CD4-positive, alpha-beta memory T cell (primary cell): Measurements from ENCODE around the gene PIK3CB. TPM values are rescaled to one million over a fixed set of nuclear protein-coding genes. Genes with fewer than 3 reads are reported as not detected.

Experiments used
- CTCF ChIA-PET: fragments of 350-600 bp; sonication (Branson Sonifier 250); formaldehyde crosslinking; loops from one replicate; lab custom pipeline; 2021; ENCODE audit warnings: inconsistent platforms; ENCODE audit not compliant: partially characterized antibody; lab: Charles Lee
- POLR2A ChIA-PET: fragments of 350-600 bp; sonication (Branson Sonifier 250); formaldehyde crosslinking; loops from one replicate; lab custom pipeline; 2021; ENCODE audit not compliant: partially characterized antibody; lab: Charles Lee
- DNase-seq, 5 donors: peaks; one replicate each; pipeline versions ENCODE4 v3.0.0 to v3.0.0-alpha.2; 2020 to 2022; ENCODE audit warnings: mixed read lengths in 1 of 5
- H3K27ac ChIP-seq: one replicate; pipeline ENCODE4 v1.7.0; 2013; ENCODE audit warnings: low read depth, low read length
- H3K27me3 ChIP-seq: 2 replicates; pipeline ENCODE4 v1.7.0; 2013; ENCODE audit warnings: mild to moderate bottlenecking, low read length, moderate library complexity; ENCODE audit not compliant: insufficient read depth
- H3K36me3 ChIP-seq: 2 replicates; pipeline ENCODE4 v1.7.0; 2013; ENCODE audit warnings: mild to moderate bottlenecking, low read length, moderate library complexity; ENCODE audit not compliant: insufficient read depth
- H3K4me1 ChIP-seq: 2 replicates; pipeline ENCODE4 v1.7.0; 2013; ENCODE audit warnings: mild to moderate bottlenecking, low read length, moderate library complexity; ENCODE audit not compliant: insufficient read depth
- H3K4me3 ChIP-seq, 2 donors: one replicate each; pipeline ENCODE4 v1.7.0; 2013; ENCODE audit warnings: low read length in 2 of 2, mild to moderate bottlenecking in 1 of 2
- H3K9me3 ChIP-seq, 2 donors: one replicate each; pipeline ENCODE4 v1.7.0; 2013; ENCODE audit warnings: low read length in 2 of 2, control low read depth in 1 of 2; ENCODE audit not compliant: control insufficient read depth in 1 of 2
- H3K27ac Mint-ChIP-seq, 7 donors: one replicate each; pipeline ENCODE4 v1.8.0; 2020 to 2021; ENCODE audit warnings: mixed read lengths in 7 of 7, mild to moderate bottlenecking in 6 of 7, inconsistent platforms in 3 of 7, moderate library complexity in 3 of 7
- H3K27me3 Mint-ChIP-seq, 2 donors: one replicate each; pipeline ENCODE4 v1.8.0; 2020 to 2021; ENCODE audit warnings: mixed read lengths in 2 of 2
- H3K36me3 Mint-ChIP-seq, 2 donors: one replicate each; pipeline ENCODE4 v1.8.0; 2020 to 2021; ENCODE audit warnings: mixed read lengths in 2 of 2, inconsistent platforms in 1 of 2, mild to moderate bottlenecking in 1 of 2
- H3K4me1 Mint-ChIP-seq, 4 donors: one replicate each; pipeline ENCODE4 v1.8.0; 2020 to 2021; ENCODE audit warnings: mixed read lengths in 4 of 4, mild to moderate bottlenecking in 1 of 4
- H3K4me3 Mint-ChIP-seq, 8 donors: one replicate each; pipeline ENCODE4 v1.8.0; 2020 to 2021; ENCODE audit warnings: mixed read lengths in 8 of 8, mild to moderate bottlenecking in 7 of 8, moderate library complexity in 6 of 8, inconsistent platforms in 3 of 8
- H3K9me3 Mint-ChIP-seq, 8 donors: one replicate each; pipeline ENCODE4 v1.8.0; 2020 to 2021; ENCODE audit warnings: mixed read lengths in 8 of 8, mild to moderate bottlenecking in 5 of 8, inconsistent platforms in 3 of 8, moderate library complexity in 1 of 8
- intact Hi-C: fragments of 100-400 bp; cut with micrococcal nuclease; formaldehyde crosslinking; loops from one replicate; pipeline ENCODE4 v1.15.1; 2023
- polyA plus RNA-seq, 2 donors: library from polyadenylated mRNA; unstranded; fragments of 300-500 nt; fragmentation: Illumina TruSeq; gene quantifications; one replicate each; pipeline ENCODE4 v1.2.3, GENCODE V29; 2021
- total RNA-seq, 2 experiments: library from RNA; stranded (reverse); gene quantifications; one replicate each; pipeline ENCODE4 v1.2.3, GENCODE V29; 2021

Gene PIK3CB
- total and polyA plus RNA-seq, 4 experiments from 2014 or later: 14.4 to 52.1 (median 34.4) TPM

DNA sequence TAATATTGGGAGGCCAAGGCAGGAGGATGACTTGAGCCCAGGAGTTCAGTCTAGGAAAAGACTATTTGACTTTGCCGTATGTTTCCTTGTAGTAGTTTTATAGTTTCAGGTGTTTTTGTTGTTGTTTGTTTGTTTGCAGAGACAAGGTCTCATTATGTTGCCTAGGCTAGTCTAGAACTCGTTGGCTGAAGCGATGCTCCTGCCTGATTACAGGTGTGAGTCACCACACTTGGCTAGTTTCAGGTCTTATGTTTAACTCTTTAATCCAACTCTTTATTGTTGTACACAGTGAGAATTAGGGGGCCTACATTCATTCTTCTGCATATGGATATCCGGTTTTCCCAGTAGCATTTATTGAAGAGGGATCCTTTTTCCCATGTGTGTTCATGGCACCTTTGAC, 194.2 kb downstream of the PIK3CB start:
- POLR2A ChIA-PET: no interaction called here
- no peak overlapping the region for H3K27ac ChIP-seq
- Mint-ChIP-seq H3K4me3 (no peak overlapping the region), H3K27ac (no peak overlapping the region), H3K4me1 (no peaks in the 10 kb centered on the region), H3K9me3 (peaks cover 7 to 71% (median 54%) of the 10 kb centered on the region in 8 donors), H3K36me3 (peaks cover 8 to 17% of the 10 kb centered on the region in 2 donors), H3K27me3 (no peaks in the 10 kb centered on the region)
- CTCF ChIA-PET: no interaction called here
- H3K4me3 ChIP-seq: no peak overlapping the region
- no peaks in the 10 kb centered on the region for H3K27me3 ChIP-seq
- peaks cover 6 to 8% of the 10 kb centered on the region in 2 donors for H3K9me3 ChIP-seq
- no peaks in the 10 kb centered on the region for H3K4me1 ChIP-seq
- intact Hi-C loops: no loop called here
- H3K36me3 ChIP-seq: no peaks in the 10 kb centered on the region
- no peak for DNase-seq

DNA sequence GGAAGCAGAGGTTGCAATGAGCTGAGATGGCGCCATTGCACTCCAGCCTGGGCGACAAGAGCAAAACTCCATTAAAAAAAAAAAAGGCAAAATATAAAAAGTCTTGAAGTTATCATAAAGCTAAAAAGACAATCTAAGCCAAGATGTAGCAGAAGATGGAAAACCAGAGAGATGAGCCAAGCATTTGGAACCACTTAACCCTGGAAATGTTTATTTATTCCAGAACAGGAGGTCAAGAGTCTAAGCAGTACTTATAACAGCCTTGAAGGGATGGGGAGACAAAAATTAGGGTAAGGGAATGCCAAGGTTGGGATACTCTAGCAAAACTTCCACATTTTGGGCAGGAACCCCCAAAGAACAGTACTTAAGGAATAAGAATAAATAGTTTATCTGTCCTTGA, 196.1 kb downstream of the PIK3CB start:
- H3K27ac ChIP-seq: no peak overlapping the region
- no peak overlapping the region for H3K4me3 ChIP-seq
- H3K4me3 Mint-ChIP-seq: no peak overlapping the region
- ChIA-PET POLR2A (no interaction called here), CTCF (no interaction called here)
- H3K36me3 Mint-ChIP-seq: peaks cover 10 to 19% of the 10 kb centered on the region in 2 donors
- peaks cover 7 to 52% (median 37%) of the 10 kb centered on the region in 8 donors for H3K9me3 Mint-ChIP-seq
- intact Hi-C loops: no loop called here
- peaks cover 5 to 6% of the 10 kb centered on the region in 2 donors for H3K9me3 ChIP-seq
- no peaks in the 10 kb centered on the region for H3K4me1 ChIP-seq
- no peak overlapping the region for H3K27ac Mint-ChIP-seq
- no peak for DNase-seq
- H3K4me1 Mint-ChIP-seq: no peaks in the 10 kb centered on the region
- no peaks in the 10 kb centered on the region for H3K36me3 ChIP-seq
- H3K27me3 ChIP-seq: no peaks in the 10 kb centered on the region
- H3K27me3 Mint-ChIP-seq: no peaks in the 10 kb centered on the region

DNA sequence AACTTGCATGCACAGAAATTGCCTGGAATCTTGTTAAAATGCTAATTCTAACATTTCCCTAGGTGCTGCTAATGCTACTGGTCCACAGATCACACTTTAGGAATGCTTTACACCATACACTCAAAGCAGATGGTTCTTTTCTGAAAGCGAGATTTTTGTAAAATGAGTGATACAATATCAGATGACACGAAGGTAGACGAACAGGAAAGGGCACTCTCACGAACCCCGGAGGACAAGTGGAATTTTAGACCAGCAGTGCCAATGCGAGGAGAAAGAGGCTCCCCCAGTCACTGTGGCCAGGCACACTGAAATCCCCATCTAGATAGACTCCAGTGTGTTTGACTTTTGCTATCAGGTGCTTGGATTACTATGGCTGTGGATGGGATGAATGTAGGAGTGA, 205.2 kb downstream of the PIK3CB start:
- H3K36me3 Mint-ChIP-seq: peaks cover 15 to 22% of the 10 kb centered on the region in 2 donors

DNA sequence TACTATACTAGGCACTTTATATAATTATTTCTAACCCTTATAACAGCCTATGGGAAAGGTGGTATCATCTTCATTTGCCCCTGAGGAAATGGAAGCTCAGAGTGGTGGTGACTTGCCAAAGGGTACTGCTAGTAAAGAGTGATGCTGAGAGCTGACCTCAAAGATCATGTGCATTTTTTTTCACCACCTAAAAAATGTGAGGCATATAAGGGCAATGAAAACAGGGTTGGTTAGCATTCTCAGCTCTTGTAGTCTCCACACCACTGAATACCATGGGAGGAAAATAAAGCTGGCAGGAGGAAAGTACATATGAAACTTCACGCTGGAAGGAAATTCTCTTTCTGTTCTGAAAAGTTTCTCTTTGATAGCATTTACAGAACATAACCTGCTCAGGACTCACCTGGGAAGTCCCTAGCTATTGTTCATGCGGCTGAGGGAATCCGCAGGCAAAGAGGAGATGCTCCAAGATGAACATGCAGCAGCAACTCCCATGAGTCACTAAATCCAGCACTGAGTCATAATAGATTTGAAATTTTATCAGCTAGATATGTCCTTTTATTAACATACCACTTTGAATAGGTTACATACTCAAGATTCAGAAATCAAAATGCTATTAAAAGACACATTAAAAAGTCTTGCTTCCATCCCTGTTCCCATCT, 208.9 kb downstream of the PIK3CB start:
- Histone ChIP-seq H3K27me3 (no peaks in the 10 kb centered on the region), H3K4me1 (no peaks in the 10 kb centered on the region), H3K27ac (no peak overlapping the region), H3K36me3 (no peaks in the 10 kb centered on the region), H3K4me3 (no peak overlapping the region), H3K9me3 (no peaks in the 10 kb centered on the region)
- CTCF ChIA-PET: interaction anchor here (0.9 to 1.4 kb wide), 4 partner anchors 32 to 310 kb away, joined by 3 to 6 read pairs (median 4); partner anchors contain the start of gene CEP70
- Mint-ChIP-seq H3K4me3 (no peak overlapping the region), H3K4me1 (no peaks in the 10 kb centered on the region), H3K27me3 (no peaks in the 10 kb centered on the region), H3K36me3 (peaks cover 9 to 17% of the 10 kb centered on the region in 2 donors), H3K9me3 (peaks cover 0 to 2% (median 0%) of the 10 kb centered on the region in 8 donors), H3K27ac (no peak overlapping the region)
- intact Hi-C loops: no loop called here
- no peak for DNase-seq
- POLR2A ChIA-PET: no interaction called here

More for the DNA sequence above, 205.2 kb downstream of the PIK3CB start:
- no peak overlapping the region for H3K4me3 ChIP-seq
- CTCF ChIA-PET: no interaction called here
- intact Hi-C loops: no loop called here
- Mint-ChIP-seq H3K27ac (no peak overlapping the region), H3K4me3 (no peak overlapping the region), H3K27me3 (no peaks in the 10 kb centered on the region), H3K9me3 (peaks cover 0 to 2% (median 0%) of the 10 kb centered on the region in 8 donors), H3K4me1 (no peaks in the 10 kb centered on the region)
- no peak overlapping the region for H3K27ac ChIP-seq
- no peaks in the 10 kb centered on the region for H3K36me3 ChIP-seq
- POLR2A ChIA-PET: no interaction called here
- no peaks in the 10 kb centered on the region for H3K4me1 ChIP-seq
- no peak for DNase-seq
- H3K9me3 ChIP-seq: no peaks in the 10 kb centered on the region
- no peaks in the 10 kb centered on the region for H3K27me3 ChIP-seq

DNA sequence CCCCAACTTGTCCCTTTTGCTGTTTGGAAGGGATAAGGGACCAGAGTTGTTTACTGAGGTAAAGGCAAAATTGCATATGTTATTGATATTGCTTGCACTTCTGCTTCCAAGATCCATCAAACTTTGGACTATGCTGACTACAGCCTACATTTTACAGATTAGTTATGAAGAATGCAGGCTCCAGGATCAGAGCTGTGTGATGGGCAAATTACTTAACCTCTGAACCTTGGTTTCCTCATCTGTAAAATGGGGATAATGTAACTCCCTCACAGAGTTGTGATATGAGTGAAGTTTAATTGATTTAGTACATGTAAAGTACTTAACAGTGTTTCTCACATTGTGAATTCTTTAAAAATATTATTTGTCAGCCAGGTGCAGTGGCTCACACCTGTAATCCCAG, 210.2 kb downstream of the PIK3CB start:
- ChIA-PET CTCF (interaction anchor here (1.4 kb wide), 1 partner anchor 30 kb away, joined by 4 read pairs; the partner anchor contains the start of gene CEP70), POLR2A (no interaction called here)
- no peaks in the 10 kb centered on the region for H3K9me3 ChIP-seq
- Mint-ChIP-seq H3K36me3 (peaks cover 2 to 11% of the 10 kb centered on the region in 2 donors), H3K9me3 (peaks cover 0 to 2% (median 0%) of the 10 kb centered on the region in 8 donors), H3K4me1 (no peaks in the 10 kb centered on the region), H3K27ac (no peak overlapping the region), H3K4me3 (no peak overlapping the region), H3K27me3 (no peaks in the 10 kb centered on the region)
- no peak for DNase-seq
- no peaks in the 10 kb centered on the region for H3K27me3 ChIP-seq
- no peak overlapping the region for H3K4me3 ChIP-seq
- no peaks in the 10 kb centered on the region for H3K4me1 ChIP-seq
- H3K27ac ChIP-seq: no peak overlapping the region
- no peaks in the 10 kb centered on the region for H3K36me3 ChIP-seq
- intact Hi-C loops: no loop called here

DNA sequence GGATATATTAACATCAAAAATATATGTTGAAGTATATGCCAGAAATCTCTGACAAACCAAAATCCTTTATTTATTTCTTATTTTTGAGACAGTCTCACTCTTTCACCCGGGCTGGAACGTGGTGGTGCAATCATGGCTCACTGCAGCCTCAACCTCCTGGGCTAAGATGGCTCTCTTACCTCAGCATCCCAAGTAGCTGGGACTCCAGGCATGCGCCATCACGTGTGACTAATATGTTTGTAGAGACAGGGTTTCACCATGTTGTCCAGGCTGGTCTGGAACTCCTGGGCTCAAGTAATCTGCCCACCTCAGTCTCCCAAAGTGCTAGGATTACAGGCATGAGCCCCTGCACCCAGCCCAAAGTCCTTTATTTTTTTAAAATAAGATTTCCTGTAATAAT, 214.3 kb downstream of the PIK3CB start:
- H3K4me1 Mint-ChIP-seq: no peaks in the 10 kb centered on the region
- no peaks in the 10 kb centered on the region for H3K36me3 ChIP-seq
- ChIA-PET POLR2A (no interaction called here), CTCF (no interaction called here)
- no peak overlapping the region for H3K4me3 Mint-ChIP-seq
- no peak overlapping the region for H3K27ac Mint-ChIP-seq
- DNase-seq: no peak
- H3K4me1 ChIP-seq: no peaks in the 10 kb centered on the region
- H3K4me3 ChIP-seq: no peak overlapping the region
- no peak overlapping the region for H3K27ac ChIP-seq
- no peaks in the 10 kb centered on the region for H3K27me3 Mint-ChIP-seq
- H3K9me3 Mint-ChIP-seq: no peaks in the 10 kb centered on the region
- intact Hi-C loops: no loop called here
- peaks cover 2 to 5% of the 10 kb centered on the region in 2 donors for H3K36me3 Mint-ChIP-seq
- no peaks in the 10 kb centered on the region for H3K27me3 ChIP-seq
- no peaks in the 10 kb centered on the region for H3K9me3 ChIP-seq

DNA sequence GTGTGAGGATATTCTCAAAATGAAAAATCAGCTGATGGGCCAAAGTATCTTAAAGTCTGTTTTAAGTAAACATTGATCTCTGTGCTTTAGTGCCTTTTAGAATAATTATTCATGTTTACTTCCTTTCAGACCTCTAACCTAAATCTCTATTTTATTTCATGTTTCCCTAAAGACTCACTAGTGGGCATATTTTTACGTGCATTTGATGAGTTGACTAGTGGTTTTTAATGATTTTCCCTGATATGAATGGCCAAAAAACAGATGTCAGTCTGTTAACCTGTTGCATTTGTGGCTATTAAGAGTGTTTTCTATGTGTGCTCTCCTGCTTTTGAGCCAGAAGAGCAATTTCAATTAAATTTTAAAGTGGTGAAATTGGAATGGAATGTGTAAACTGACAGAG, 219.3 kb downstream of the PIK3CB start:
- H3K27me3 Mint-ChIP-seq: no peaks in the 10 kb centered on the region

More for the DNA sequence above, 219.3 kb downstream of the PIK3CB start:
- Histone ChIP-seq H3K36me3 (no peaks in the 10 kb centered on the region), H3K27ac (no peak overlapping the region), H3K4me1 (no peaks in the 10 kb centered on the region), H3K9me3 (no peaks in the 10 kb centered on the region), H3K4me3 (no peak overlapping the region), H3K27me3 (no peaks in the 10 kb centered on the region)
- Mint-ChIP-seq H3K36me3 (no peaks in the 10 kb centered on the region), H3K27ac (no peak overlapping the region), H3K4me1 (peaks cover 0 to 6% (median 3%) of the 10 kb centered on the region in 4 donors), H3K9me3 (no peaks in the 10 kb centered on the region), H3K4me3 (no peak overlapping the region)
- no peak for DNase-seq
- POLR2A ChIA-PET: no interaction called here
- CTCF ChIA-PET: interaction anchor here (1.0 to 1.6 kb wide), 2 partner anchors 21 to 305 kb away, joined by 3 read pairs; partner anchors contain the start of gene CEP70
- intact Hi-C loops: no loop called here
